ENCODE data around the gene CTDSP1. TPM values are rescaled to one million over a fixed set of nuclear protein-coding genes. Genes with fewer than 3 reads are reported as not detected.
A peak's percentile ranks its signal among the peaks of the same experiment; 100 is the strongest.

Gene CTDSP1
- total RNA-seq, 1 donor from 2014 or later: 148 TPM

GRCh38 chr2:218378053-218378452 lies 21.6 kb upstream of the CTDSP1 start:
- intact Hi-C loops (cut with DNase I): no loop called here
- ATAC-seq (no peak), DNase-seq (ENCODE audit: low spot score) (no peak)

- intact Hi-C loops (cut with DNase I): no loop called here
- DNase-seq (ENCODE audit: low spot score): peak; percentile 69
These were observed 17.7 kb upstream of the CTDSP1 start, which contains the start of gene SLC11A1 for GRCh38 chr2:218381916-218382366. TSS of gene SLC11A1 (plus strand) at chr2:218382273. CDS start at chr2:218382369, 96 bp downstream.

GRCh38 chr2:218382785-218383184 lies 16.9 kb upstream of the CTDSP1 start:
- DNase-seq (ENCODE audit: low spot score): no peak
- ATAC-seq: no peak
- intact Hi-C loops (cut with DNase I): no loop called here

More at GRCh38 chr2:218381916-218382366, 17.7 kb upstream of the CTDSP1 start, which contains the start of gene SLC11A1:
- ATAC-seq: peak; percentile 79

GRCh38 chr2:218383892-218384519 lies 15.7 kb upstream of the CTDSP1 start:
- intact Hi-C loops (cut with DNase I): no loop called here
- DNase-seq (ENCODE audit: low spot score) (no peak), ATAC-seq (no peak)

GRCh38 chr2:218384975-218385374 lies 14.7 kb upstream of the CTDSP1 start:
- intact Hi-C loops (cut with DNase I): no loop called here

GRCh38 chr2:218386505-218387368 lies 12.9 kb upstream of the CTDSP1 start:
- intact Hi-C loops (cut with DNase I): no loop called here
- ATAC-seq (peak; percentile 1), DNase-seq (ENCODE audit: low spot score) (no peak)

More at GRCh38 chr2:218384975-218385374, 14.7 kb upstream of the CTDSP1 start:
- DNase-seq (ENCODE audit: low spot score) (no peak), ATAC-seq (no peak)

- ATAC-seq (peak; percentile 91), DNase-seq (ENCODE audit: low spot score) (peak; percentile 86)
- intact Hi-C loops (cut with DNase I): no loop called here
These were observed 12.1 kb upstream of the CTDSP1 start for GRCh38 chr2:218387369-218388194.

GRCh38 chr2:218389333-218390150 lies 10.1 kb upstream of the CTDSP1 start:
- DNase-seq (ENCODE audit: low spot score) (no peak), ATAC-seq (no peak)
- intact Hi-C loops (cut with DNase I): loop anchor here (5.0 kb wide), 1 partner anchor 82 kb away; no protein-coding TSS in a partner anchor

- ATAC-seq (no peak), DNase-seq (ENCODE audit: low spot score) (no peak)
- intact Hi-C loops (cut with DNase I): loop anchor here (5.0 kb wide), 1 partner anchor 84 kb away; no protein-coding TSS in a partner anchor
These were observed 8.5 kb upstream of the CTDSP1 start for GRCh38 chr2:218391202-218391601.

GRCh38 chr2:218392459-218392858 lies 7.2 kb upstream of the CTDSP1 start:
- intact Hi-C loops (cut with DNase I): loop anchor here (5.0 kb wide), 1 partner anchor 85 kb away; no protein-coding TSS in a partner anchor
- ATAC-seq: no peak

GRCh38 chr2:218392891-218393462 lies 6.7 kb upstream of the CTDSP1 start:
- ATAC-seq (no peak), DNase-seq (ENCODE audit: low spot score) (no peak)
- intact Hi-C loops (cut with DNase I): loop anchor here (5.0 kb wide), 1 partner anchor 86 kb away; no protein-coding TSS in a partner anchor

More at GRCh38 chr2:218392459-218392858, 7.2 kb upstream of the CTDSP1 start:
- no peak for DNase-seq (ENCODE audit: low spot score)

GRCh38 chr2:218393750-218394290 lies 5.8 kb upstream of the CTDSP1 start:
- intact Hi-C loops (cut with DNase I): loop anchor here (5.0 kb wide), 1 partner anchor 87 kb away; no protein-coding TSS in a partner anchor
- no peak for ATAC-seq
- no peak for DNase-seq (ENCODE audit: low spot score)

- intact Hi-C loops (cut with DNase I): loop anchor here (5.0 kb wide), 2 partner anchors 87 to 823 kb away; partner anchors contain the start of gene ABCB6
- DNase-seq (ENCODE audit: low spot score): peak; percentile 72
- ATAC-seq: no peak
These were observed 5.2 kb upstream of the CTDSP1 start for GRCh38 chr2:218394298-218395089.

GRCh38 chr2:218395090-218395444 lies 4.6 kb upstream of the CTDSP1 start:
- intact Hi-C loops (cut with DNase I): loop anchor here (5.0 kb wide), 1 partner anchor 822 kb away; the partner anchor contains the start of gene ABCB6
- DNase-seq (ENCODE audit: low spot score): no peak
- ATAC-seq: no peak

GRCh38 chr2:218395456-218395825 lies 4.2 kb upstream of the CTDSP1 start:
- DNase-seq (ENCODE audit: low spot score) (no peak), ATAC-seq (no peak)
- intact Hi-C loops (cut with DNase I): loop anchor here (5.0 kb wide), 1 partner anchor 822 kb away; the partner anchor contains the start of gene ABCB6

All from sciatic nerve (tissue), 2 donors.